MM.1S (cell line): Measurements from ENCODE around the gene TPD52L1.

Experiments
- DNase-seq: peaks from one replicate; pipeline ENCODE4 v3.0.0-alpha.2; 2015
- H2AFZ ChIP-seq: fragments of 300-600 bp; sonication (generic); 2 replicates; pipeline ENCODE4 v1.6.0; 2016; ENCODE audit warnings: antibody characterized with exemption, low read length
- H3F3A ChIP-seq: fragments of 300-600 bp; sonication (generic); 2 replicates; pipeline ENCODE4 v1.6.1; 2016; ENCODE audit warnings: mild to moderate bottlenecking, antibody characterized with exemption, low read length, moderate library complexity, mixed read lengths; ENCODE audit not compliant: insufficient read depth
- H3K27ac ChIP-seq: fragments of 300-600 bp; sonication (generic); 2 replicates; pipeline ENCODE4 v1.5.1; 2016; ENCODE audit warnings: mild to moderate bottlenecking, low read length
- H3K27me3 ChIP-seq: fragments of 300-600 bp; sonication (generic); replicated peaks from 2 replicates; pipeline ENCODE4 v1.6.0; 2016; ENCODE audit warnings: low read length; ENCODE audit not compliant: insufficient read depth
- H3K36me3 ChIP-seq: fragments of 300-600 bp; sonication (generic); replicated peaks from 2 replicates; pipeline ENCODE4 v1.6.1; 2016; ENCODE audit warnings: mild to moderate bottlenecking, low read length, mixed read lengths; ENCODE audit not compliant: insufficient read depth
- H3K4me1 ChIP-seq: fragments of 300-600 bp; sonication (generic); 2 replicates; pipeline ENCODE4 v1.6.1; 2016; ENCODE audit warnings: low read length, mixed read lengths
- H3K4me2 ChIP-seq: fragments of 300-600 bp; sonication (generic); 2 replicates; pipeline ENCODE4 v1.6.0; 2016; ENCODE audit warnings: low read depth, low read length
- H3K4me3 ChIP-seq: fragments of 300-600 bp; sonication (generic); 2 replicates; pipeline ENCODE4 v1.5.1; 2016; ENCODE audit warnings: low read length, mixed read lengths
- H3K79me2 ChIP-seq: fragments of 300-600 bp; sonication (generic); 2 replicates; pipeline ENCODE4 v1.6.1; 2016; ENCODE audit warnings: mixed run types, low read length, mixed read lengths
- H3K9ac ChIP-seq: fragments of 300-600 bp; sonication (generic); 2 replicates; pipeline ENCODE4 v1.6.1; 2016; ENCODE audit warnings: low read length, mixed read lengths
- H3K9me2 ChIP-seq: fragments of 300-600 bp; sonication (generic); replicated peaks from 2 replicates; pipeline ENCODE4 v1.6.1; 2016; ENCODE audit warnings: mild to moderate bottlenecking, low read length, mixed read lengths; ENCODE audit not compliant: insufficient read depth
- H3K9me3 ChIP-seq: fragments of 300-600 bp; sonication (generic); replicated peaks from 2 replicates; pipeline ENCODE4 v1.6.1; 2016; ENCODE audit warnings: mild to moderate bottlenecking, low read length, mixed read lengths; ENCODE audit not compliant: insufficient read depth
- H4K20me1 ChIP-seq: fragments of 300-600 bp; sonication (generic); 2 replicates; pipeline ENCODE4 v1.6.1; 2016; ENCODE audit warnings: mild to moderate bottlenecking, low read length, moderate library complexity, mixed read lengths; ENCODE audit not compliant: insufficient read depth
- EZH2 ChIP-seq: fragments of 300-600 bp; sonication (generic); optimal IDR thresholded peaks from 2 replicates; pipeline ENCODE3; 2017; ENCODE audit warnings: low read depth, mild to moderate bottlenecking, antibody characterized with exemption, low read length, mixed read lengths
- EZH2phosphoT487 ChIP-seq: fragments of 300-600 bp; sonication (generic); IDR thresholded peaks from 2 replicates; pipeline ENCODE4 v1.6.1; 2018; ENCODE audit warnings: antibody characterized with exemption, low read length
- TF ChIP-seq, protein P1 (sequence below): fragments of 300-600 bp; sonication (generic); IDR thresholded peaks from 2 replicates; pipeline ENCODE4 v1.5.1; 2016; ENCODE audit warnings: antibody characterized with exemption, low read length, mixed read lengths

TPD52L1 gene

GRCh38 chr6:125303512-125303854 is 149.9 kb downstream of the TPD52L1 start:
- TF ChIP-seq EZH2 (no peak), EZH2phosphoT487 (no peak)
- TF ChIP-seq, protein P1, sequence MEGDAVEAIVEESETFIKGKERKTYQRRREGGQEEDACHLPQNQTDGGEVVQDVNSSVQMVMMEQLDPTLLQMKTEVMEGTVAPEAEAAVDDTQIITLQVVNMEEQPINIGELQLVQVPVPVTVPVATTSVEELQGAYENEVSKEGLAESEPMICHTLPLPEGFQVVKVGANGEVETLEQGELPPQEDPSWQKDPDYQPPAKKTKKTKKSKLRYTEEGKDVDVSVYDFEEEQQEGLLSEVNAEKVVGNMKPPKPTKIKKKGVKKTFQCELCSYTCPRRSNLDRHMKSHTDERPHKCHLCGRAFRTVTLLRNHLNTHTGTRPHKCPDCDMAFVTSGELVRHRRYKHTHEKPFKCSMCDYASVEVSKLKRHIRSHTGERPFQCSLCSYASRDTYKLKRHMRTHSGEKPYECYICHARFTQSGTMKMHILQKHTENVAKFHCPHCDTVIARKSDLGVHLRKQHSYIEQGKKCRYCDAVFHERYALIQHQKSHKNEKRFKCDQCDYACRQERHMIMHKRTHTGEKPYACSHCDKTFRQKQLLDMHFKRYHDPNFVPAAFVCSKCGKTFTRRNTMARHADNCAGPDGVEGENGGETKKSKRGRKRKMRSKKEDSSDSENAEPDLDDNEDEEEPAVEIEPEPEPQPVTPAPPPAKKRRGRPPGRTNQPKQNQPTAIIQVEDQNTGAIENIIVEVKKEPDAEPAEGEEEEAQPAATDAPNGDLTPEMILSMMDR, result no peak
- Histone ChIP-seq H3K4me1 (no peaks in the 10 kb centered on the region), H3K4me3 (no peak overlapping the region), H3K27me3 (no peaks in the 10 kb centered on the region), H2AFZ (no peak overlapping the region), H4K20me1 (no peaks in the 10 kb centered on the region), H3K4me2 (no peak overlapping the region), H3K36me3 (no peaks in the 10 kb centered on the region; the same call in 1 of the 2 replicates), H3K9me2 (no peaks in the 10 kb centered on the region), H3K27ac (no peak overlapping the region), H3K9ac (no peak overlapping the region), H3K9me3 (no peaks in the 10 kb centered on the region), H3K79me2 (0 out of 2 replicates have a peak, but pooled peaks cover 7% of the 10 kb centered on the region), H3F3A (peaks cover 11% of the 10 kb centered on the region)
- no peak for DNase-seq

DNA sequence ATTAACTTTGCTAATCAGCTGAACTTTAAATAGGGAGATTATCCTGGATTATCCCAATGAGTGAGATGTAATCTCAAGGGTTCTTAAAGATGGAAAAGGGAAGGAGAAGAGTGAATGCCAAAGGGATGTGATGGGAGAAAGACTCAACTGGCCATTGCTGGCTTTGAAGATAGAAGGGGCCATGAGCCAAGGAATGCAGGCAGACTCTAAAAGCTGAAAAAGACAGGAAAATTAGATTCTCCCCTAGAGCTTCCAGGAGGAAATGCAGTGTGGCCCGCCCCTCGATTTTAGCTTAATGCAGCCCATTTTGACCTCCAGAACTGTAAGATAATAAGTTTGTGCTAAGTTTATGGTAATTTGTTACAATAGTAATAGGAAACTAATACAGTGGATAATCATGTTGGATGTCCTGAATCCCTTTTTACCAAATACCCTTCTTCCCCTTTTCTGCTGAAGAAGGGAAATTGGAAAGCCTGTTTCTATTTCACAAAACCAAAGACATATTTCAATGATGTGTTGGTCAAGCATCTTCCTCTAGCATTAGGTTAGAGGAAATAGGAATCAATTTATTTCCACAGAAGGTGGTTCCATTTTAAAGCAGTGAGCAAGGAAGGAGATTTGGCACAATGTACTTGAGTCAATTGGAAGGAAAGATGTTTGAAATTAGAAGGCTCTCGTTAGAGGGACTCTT is 151.5 kb downstream of the TPD52L1 start:
- no peaks in the 10 kb centered on the region for H3K27me3 ChIP-seq
- H3K36me3 ChIP-seq, result no peaks in the 10 kb centered on the region
- no peak overlapping the region for H3K4me3 ChIP-seq
- no peak overlapping the region for H3K27ac ChIP-seq
- no peak overlapping the region for H3K9ac ChIP-seq
- no peaks in the 10 kb centered on the region for H4K20me1 ChIP-seq
- H2AFZ ChIP-seq, result no peak overlapping the region
- 0 out of 2 replicates have a peak, but pooled peaks cover 7% of the 10 kb centered on the region for H3K79me2 ChIP-seq
- peaks cover 11% of the 10 kb centered on the region for H3F3A ChIP-seq
- no peaks in the 10 kb centered on the region for H3K4me1 ChIP-seq
- no peaks in the 10 kb centered on the region for H3K9me2 ChIP-seq
- H3K4me2 ChIP-seq, result no peak overlapping the region
- no peak for DNase-seq
- H3K9me3 ChIP-seq, result no peaks in the 10 kb centered on the region
- TF ChIP-seq EZH2phosphoT487 (no peak), EZH2 (no peak)
- TF ChIP-seq, protein P1, result no peak

DNA sequence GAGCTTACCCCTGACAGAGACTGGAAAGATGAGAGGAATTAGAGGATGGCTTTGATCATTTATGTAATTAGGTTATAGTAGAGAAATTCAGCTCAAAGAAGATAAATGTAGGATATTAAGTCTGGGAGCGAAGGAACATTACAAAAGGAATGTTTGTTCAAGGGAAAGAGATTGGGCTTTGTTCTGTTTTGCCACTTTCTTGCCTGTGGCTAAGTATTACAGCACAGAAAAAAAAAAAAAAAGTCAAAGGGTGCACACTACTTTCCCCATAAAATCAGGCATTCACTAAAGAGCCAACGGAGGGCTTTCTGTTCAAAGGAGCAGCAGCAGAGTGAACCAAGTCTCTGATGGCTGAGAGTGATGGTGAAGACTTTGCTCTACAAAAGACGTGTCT is 153.2 kb downstream of the TPD52L1 start:
- Histone ChIP-seq H3K9ac (no peak overlapping the region), H3K4me1 (no peaks in the 10 kb centered on the region), H3K9me2 (no peaks in the 10 kb centered on the region), H4K20me1 (no peaks in the 10 kb centered on the region), H3K4me3 (no peak overlapping the region), H3K36me3 (no peaks in the 10 kb centered on the region), H3K4me2 (no peak overlapping the region), H2AFZ (no peak overlapping the region), H3K79me2 (no peaks in the 10 kb centered on the region), H3K9me3 (no peaks in the 10 kb centered on the region), H3K27ac (no peak overlapping the region), H3F3A (peaks cover 10% of the 10 kb centered on the region), H3K27me3 (no peaks in the 10 kb centered on the region)
- no peak for DNase-seq
- TF ChIP-seq, protein P1, result no peak
- no peak for TF ChIP-seq EZH2phosphoT487
- no peak for TF ChIP-seq EZH2
